Activated naive CD4-positive, alpha-beta T cell (primary cell): ENCODE results near the gene TYK2.
A peak's percentile ranks its signal among the peaks of the same experiment; 100 is the strongest.
"Not testable (repeated sequence)": the region's sequence is repeated elsewhere in the genome, so short reads cannot be mapped to it uniquely, and the experiment has no call there.

Source experiments
- DNase-seq, 4 experiments: peaks; one replicate each; lab custom pipeline; 2025; lab: John Stamatoyannopoulos, UW

TYK2 gene

DNA sequence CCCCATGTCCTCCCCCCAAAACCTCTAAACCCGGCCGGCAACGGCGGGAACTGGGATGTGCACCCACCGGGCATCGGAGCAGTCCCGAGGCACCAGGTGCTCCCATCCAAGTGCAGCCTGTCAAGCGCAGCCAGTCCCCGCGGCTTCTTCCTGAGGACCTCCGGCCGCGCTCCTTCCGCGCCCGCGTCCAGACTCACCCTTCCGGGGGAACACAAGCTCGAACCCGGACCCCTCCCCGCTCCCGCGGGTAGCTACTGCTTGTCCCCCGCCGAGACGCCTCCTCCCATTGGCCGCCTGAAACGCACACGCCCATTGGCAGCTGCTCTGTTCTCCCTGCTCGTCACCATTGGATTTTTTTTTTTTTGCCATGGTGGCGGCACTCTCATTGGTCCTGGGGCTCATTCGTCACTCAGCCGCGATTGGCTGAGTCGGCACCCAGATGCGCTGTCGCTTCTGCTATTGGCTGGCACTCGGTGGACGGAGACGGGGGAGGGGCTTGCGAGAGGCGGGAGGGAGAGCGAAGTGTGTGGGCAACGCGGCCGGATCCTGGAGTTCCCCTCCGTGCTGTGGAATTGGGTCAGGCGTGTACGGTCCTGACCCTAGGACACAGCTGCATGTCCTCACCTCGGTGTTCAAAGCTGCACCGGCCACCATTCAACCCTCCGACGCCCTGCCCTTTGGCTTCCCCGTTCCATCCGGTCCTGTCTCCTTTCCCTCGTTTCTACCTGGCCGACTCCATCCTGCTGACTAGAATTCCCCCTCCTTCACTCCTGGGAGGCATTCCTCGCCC, at the start of gene TYK2:
Gene TYK2 (minus strand): TSS at position 260 of the 790 bp plus-strand sequence. CDS start 2,166 bp downstream, outside the sequence.
- peak; percentile 91 to 94 (median 92) for DNase-seq

DNA sequence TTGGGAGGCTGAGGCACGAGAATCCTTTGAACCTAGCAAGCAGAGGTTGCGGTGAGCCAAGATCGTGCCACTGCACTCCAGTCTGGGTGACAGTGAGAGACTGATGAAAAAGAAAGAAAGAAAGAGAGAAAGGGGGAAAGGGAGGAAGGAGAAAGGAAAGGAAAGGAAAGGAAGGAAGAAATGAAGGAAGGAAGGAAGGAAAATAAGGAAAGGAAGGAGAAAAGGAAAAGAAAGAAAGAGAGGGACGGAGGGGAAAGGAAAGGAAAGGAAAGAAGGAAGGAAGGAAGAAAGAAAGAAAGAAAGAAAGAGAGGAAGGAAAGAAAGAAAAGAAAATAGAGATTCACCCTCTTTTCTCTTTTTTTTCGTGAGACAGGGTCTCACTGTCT, 48.6 kb upstream of the TYK2 start:
- DNase-seq: no peak

DNA sequence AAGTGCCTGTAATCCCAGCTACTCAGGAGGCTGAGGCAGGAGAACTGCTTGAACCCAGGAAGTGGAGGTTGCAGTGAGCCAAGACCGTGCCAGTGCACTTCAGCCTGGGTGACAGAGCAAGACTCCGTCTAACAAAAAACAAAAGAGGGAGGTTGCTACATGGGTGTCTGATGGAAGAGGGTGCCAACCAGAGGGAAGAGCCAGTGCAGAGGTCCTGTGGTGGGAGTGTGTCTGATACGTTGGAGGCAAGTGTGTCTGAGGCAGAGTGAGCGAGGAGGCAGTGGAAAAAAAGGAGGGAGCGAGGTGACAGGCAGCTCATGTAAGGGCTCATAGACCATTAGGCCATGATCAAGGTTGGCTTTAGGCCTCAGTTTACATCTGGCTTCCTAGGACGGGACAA, 46.8 kb upstream of the TYK2 start:
- no peak for DNase-seq

DNA sequence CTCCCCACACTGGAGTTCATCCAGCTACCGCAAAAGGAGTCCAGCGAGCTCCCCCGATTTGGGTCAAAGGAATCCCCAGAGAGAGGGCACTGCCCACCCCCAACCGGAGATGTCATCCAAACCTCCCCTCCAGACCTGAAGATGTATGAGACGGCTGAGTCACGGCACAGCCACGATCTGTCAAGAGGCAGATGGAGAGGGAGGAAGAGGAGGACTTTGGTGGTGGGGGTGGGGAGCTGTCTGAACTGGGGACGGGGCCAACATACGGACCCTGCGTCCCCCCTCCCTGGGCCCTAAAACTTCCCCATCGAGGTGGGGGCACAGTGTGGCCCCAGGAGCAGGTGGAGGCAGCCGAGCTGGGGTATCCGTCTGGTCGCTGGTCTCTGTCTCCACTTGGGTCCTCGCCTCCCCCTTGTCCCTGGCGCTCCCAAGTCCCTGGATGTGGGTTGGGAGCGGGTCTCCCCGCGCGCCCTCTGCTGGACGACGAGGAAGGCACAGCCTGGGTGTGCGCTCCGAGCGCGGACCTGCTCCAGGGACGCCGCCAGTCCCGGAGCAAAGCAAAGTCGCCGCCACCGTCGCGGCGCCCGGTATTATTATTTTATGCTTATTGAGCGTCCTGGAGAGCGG, 43.8 kb upstream of the TYK2 start:
- DNase-seq: peak; percentile 21 to 58 (median 48)

DNA sequence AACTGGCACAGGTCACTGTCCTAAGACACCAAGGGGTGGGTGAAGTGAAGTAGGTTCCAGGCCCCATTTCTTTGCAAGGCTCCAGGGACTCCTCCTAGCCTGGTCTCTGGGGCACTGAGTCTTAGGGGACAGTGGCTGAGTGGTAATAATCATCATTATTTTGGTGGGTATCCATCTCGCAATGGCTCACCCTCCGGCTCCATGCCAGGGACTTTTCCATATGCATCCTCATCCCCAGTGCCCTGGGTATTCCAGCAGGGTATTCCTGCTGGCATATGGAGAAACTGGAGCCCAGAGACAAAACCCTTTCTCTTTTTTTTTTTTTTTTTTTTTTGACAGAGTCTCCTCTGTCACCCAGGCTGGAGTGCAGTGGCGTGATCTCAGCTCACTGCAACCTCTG, 42.5 kb upstream of the TYK2 start:
- DNase-seq: no peak

DNA sequence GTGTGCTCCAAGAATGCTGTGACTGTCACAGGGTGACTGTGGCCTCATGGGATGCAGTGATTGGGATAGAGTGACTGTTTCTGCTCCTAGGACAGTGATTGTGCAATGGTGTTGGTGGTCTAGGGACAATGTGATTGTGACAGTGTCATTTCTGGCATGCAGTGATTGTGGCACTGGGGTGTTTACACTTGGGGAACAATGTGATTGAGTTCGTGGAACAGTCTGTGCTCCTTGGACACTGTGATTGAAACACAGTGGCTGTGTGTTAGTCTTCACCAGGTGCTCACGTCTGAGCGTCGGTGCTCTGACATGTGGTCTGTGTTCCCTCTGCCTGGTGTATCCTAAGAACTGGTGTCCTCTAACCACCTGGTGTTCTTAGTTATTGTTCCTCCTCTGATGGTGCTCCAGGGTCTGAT, 41.7 kb upstream of the TYK2 start:
- no peak for DNase-seq

DNA sequence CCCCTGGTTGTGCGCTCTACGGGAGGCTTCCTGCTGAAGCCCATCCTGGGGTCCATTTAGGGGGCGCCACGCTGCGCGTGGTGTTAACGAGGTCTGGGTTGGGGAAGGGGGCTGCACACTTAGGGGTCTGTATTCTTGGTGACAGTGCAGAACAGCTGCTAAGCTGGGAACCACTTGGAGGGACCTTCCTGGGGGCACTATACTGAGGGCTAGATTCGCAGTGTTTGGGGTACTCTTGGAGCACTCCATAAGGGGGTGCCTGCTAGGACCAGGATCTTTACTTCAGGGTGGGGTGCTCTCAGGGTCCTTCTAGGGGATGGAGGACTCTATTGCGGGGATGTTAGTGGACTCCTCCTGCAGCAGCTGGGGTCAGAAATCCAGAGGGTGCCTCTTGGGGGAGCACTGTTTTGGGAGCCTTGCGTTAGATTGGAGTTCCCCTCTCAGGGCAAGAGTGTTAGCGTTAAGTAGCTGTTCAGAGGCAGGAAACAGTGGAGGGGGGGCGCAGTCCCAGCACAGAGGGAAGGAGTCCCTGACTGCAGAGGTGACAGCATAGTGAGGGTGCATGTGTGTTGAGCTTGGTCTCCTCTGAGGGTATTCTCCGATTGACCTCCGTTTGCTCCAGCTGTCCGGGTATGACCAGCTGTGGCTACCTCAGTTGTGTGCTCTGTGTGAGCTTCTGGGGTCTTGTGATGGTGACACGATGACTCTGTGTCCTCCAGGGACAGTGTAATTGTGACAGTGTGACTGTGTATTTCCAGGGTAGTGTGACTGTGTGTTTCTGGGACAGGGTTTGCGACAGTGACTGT, 41.1 kb upstream of the TYK2 start:
- DNase-seq: no peak

DNA sequence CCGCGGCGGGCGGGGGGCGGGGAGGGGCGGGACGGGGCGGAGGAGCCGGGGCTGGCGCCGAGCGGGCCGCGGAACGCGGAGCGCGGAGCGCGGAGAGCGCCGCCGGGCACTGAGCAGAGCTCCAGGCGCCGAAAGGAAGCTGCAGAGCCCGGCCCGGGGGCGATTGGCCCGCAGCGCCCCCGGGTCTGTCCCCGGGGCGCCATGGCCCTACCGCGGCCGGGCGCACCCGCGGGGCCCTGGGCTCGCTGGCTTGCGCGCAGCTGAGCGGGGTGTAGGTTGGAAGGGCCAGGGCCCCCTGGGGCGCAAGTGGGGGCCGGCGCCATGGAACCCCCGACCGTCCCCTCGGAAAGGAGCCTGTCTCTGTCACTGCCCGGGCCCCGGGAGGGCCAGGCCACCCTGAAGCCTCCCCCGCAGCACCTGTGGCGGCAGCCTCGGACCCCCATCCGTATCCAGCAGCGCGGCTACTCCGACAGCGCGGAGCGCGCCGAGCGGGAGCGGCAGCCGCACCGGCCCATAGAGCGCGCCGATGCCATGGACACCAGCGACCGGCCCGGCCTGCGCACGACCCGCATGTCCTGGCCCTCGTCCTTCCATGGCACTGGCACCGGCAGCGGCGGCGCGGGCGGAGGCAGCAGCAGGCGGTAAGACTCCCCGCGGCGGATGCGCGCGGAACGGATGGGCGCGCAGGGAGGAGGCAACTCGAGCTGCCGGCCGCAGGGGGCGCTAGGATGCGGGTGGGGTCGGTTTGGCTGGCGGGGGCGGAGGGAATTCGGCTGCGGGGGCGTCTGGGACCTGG, 40.3 kb upstream of the TYK2 start, which contains the start of gene PDE4A:
Gene PDE4A (plus strand): TSS at position 95 of the 796 bp plus-strand sequence. CDS start 227 bp downstream, at position 322.
- peak in 2 of 4 experiments; percentile 34 to 41 for DNase-seq

DNA sequence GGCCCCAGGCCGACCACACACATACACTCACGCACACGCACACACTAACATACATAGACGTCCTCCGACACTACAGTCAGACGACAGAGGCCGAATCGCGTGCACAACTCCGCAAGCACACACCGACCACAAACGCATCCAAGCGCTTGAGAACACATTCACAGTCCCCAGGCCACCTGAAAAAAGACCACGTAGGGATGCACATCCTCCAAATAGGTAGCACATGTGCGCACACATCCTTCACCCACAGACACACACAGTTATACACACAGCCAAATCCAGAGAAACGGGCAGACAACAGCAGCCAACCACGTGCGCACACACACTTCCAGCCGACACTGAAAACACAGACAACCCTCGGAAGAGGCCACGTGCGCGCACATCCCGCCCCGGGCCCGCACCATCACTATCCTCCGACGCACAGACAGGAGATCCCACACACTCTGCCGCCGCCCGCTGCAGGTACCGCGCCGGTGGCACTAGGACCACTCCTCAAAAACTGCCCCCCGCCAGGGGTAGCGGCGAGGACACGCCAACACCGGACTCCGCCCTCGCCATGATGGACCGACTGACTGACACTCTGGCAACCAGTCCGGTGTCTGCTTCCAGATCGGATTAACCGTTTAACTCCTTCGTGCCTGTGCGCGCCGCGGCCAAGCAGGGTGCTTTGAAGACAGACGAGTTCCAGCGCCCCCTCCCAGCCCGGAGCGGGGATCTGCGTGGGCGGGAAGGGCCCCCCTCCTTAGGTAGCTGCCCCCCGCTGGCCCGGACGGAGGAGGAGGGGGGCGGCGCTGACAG, 39.5 kb upstream of the TYK2 start:
- no peak for DNase-seq

DNA sequence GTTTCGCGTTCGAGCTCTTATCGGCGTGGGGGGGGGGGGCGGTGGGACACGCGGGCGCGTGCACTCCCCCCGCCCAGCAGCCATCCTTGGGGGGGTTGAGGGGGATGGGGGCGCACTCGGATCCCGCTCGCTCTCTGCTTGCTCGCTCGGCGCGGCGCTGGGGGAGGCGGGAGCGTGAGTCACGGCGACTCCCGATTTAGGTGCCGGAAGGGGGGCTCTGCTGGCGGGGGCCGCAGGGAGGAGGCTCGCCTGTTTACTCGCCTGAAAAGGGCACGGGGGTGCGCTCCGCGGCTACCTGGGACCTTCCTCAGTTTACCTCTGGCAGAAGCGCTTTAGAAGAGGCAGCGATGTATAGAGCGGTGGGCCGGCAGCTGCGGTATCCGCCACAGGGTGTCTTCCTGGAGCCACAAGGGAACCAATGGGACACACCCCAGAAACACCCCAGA, 38.9 kb upstream of the TYK2 start:
- peak in 1 of 4 experiments; percentile 22 for DNase-seq

DNA sequence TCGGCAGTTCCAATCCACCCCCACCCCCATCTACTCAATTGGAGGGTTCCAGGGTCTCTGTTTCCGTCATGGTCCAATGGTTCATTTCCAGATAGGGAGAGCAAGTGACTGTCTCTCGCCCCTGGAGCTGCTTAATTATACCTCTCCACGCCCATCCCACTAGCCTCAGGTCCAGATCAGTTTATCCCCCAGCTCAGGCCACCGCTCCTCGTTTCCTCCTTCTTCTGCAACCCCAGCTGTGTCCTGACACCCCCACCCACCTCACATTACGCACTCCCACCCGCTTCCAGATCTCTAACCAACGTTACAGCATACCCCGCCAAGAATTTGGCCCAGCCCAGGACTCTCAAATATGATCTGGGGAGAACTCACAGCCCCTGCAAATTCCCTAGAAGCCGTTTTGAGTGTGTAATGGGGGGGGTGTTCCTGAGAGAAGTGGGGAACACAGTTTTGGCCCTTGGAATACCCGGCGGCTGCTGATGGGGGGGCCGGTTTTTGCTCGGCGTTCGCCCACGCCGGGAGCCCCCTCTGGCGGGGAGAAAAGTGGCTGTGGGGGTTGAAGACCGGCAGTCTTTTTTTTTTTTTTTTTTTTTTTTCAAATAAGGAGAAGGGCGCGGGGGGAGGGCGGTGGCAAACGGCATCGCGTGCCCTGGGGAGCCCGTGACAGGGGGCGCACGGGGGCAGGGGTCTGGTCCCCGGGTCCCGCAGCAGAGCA, 38.3 kb upstream of the TYK2 start:
- no peak for DNase-seq

DNA sequence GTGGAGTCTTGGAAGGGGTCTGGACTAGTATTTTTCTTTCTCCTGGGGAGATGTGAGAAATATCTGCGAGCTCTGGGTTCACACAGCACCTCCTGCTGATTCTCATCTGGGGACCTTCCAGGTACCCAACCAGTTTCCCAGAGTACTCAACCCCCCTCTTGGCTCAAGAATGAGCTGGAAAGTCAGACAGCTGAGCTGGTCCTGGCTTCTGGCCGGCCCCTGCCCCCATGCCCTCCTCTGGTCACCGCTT, 37.8 kb upstream of the TYK2 start:
- no peak for DNase-seq

DNA sequence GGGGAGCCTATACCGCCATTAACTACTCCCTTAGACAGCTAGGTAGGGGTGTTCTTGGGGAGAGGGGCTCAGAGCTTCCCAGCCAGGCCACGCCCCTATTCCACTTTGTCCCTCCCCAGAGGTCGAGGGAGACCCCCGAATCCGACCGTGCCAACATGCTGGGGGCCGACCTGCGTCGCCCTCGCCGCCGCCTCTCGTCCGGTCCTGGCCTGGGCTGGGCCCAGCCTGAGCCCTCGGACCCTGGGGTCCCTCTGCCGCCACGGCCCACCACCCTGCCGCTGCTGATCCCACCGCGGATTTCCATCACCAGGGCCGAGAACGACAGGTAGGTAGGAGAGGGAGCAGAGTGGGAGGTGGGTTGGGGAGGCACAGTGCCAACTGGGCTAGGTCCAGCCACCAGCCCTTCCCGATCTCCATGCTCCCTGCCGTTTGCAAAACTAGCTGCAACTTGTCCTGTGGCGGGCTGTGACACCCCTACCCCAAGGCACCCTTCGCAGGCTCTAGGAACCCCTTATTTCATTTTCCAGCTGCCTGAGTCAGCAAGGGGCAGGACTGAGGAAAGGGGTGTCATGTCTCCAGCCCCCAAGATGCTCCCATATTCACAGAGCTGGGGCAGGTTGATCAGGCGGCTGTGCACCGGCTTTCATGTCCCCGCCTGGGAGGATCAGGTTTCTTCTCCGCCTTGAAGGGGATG, 37.3 kb upstream of the TYK2 start:
- no peak for DNase-seq

DNA sequence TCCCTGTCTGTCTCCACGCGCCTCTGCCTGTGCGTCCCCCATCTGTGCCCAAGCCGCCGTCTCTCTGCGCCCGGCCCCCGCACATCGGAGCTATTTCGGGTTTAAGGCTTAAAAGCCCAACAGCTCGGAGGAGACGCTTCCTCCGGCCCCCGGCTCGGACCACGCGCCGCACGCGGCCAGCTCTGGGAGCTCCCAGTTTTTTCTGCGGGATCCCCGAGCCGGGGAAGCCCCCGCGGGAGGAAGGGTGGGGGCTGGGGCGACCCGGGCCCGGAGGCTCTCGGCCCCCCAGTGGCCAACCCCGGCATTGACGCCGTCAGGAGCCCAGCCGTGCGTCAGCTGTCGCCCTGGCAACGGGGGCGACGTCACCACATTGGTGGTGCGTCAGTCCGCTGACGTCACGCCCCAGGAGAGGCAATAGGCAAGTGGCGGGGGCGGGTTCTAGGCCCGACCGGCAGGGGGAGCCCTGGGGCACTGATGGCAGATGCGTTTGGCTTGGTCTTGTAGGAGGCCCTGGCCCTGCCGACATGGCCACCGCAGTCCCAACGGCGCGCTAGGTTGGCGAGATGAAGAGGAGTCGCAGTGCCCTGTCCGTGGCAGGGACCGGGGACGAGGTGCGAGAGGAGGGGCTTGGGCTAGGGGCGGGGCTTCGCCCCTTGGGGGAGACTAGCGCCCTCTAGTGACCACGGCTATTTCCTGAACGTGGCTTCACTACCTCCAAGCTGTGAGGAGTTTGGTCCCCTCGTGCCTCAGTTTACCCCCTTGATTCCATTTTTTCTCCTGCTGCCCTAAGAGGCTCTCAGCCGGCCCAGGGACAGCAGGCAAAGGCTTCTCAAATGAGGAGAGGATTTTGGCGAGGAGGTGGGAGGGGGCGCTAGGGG, 36.2 kb upstream of the TYK2 start:
- peak; percentile 87 to 90 (median 88) for DNase-seq

DNA sequence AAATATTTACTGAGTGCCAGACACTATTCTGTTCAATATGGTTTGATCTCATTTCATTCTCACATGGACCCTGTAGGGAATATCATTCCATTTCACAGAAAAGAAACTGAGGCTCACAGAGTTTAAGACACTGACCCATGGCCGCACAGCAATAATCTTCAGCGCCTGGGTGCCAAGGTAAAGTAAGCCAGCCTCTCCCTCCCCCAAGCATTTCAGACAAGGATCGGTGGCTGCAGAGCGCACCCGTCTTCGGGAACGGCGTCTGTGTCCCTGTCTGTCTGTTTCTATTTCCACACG, 35.7 kb upstream of the TYK2 start:
- DNase-seq: no peak

DNA sequence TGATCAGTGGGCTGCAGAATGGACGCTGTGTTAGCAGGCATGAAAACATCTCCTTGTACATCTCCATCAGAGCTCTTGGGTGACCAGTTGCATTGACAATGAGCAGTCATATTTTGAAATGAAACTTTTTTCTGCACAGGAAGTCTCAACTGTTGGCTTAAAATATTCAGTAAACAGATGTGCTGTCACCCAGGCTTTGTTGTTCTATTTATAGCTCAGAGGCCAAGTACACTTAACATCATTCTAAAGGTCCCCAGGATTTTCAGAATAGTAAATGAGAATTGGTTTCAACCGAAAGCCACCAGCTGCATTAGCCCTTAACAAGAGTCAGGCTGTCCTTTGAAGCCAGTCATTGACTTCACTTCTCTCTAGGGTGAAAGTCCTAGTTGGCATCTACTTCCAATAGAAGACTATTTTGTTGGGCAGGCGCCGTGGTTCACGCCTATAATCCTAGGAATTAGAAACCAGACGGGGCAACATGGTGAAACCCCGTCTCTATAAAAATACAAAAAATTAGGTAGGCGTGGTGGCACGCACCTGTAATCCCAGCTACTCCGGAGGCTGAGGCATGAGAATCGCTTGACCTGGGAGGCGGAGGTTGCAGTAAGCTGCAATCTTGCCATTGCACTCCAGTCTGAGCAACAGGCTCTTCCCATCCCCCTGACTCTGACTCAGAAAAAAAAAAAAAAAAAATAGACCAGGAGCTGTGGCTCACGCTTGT, 32.0 kb upstream of the TYK2 start:
- no peak for DNase-seq

DNA sequence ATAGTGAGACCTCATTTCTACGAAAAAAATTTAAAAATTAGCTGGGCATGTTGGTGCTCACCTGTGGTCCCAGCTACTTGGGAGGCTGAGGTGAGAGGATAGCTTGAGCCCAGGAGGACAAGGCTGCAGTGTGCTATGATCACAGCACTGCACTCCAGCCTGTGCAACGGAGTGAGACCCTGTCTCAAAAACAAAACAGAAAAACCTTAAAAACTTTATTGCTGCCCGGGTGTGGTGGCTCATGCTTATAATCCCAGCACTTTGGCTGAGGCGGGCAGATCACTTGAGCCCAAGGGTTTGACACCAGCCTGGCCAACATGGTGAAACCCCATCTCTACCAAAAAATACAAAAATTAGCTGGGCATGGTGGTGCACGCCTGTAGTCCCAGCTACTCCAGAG, 30.9 kb upstream of the TYK2 start:
- DNase-seq: not testable (repeated sequence)

DNA sequence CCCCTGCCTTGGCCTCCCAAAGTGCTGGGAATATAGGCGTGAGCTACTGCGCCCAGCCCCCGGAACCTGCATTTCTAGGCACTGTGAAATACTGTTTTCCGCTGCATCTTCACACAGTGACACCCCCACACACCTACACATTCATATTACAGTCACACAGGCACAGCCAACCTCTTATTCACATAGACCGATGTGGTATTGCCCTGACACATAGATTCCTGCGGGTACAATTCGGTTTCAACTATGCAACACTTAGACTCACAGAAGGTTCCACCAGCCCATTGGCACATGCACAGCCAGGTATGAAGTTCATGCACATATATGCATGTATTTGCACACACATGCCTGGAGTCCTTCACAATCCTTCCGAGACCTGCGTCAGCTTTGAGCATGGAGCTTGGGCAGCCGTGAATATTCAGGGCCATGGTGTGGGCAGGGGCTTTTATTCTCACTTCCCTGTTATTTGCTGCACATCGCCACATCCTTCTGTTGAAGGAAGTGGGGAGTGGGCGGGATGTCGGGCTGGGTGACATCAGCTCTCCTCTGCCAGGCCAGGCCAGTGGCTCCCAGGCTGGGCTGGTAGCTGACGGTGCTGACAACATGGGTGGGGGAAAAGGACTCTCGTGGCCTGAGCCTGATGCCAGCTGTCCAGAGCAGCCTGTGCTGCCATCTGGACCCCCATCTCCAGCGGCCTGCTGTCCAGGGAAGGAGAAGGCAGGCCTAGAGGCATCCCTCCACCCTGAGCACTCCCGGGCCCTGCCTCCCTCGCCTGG, 28.3 kb upstream of the TYK2 start:
- peak in 1 of 4 experiments; percentile 39 for DNase-seq
